Cardiac muscle cell (in vitro differentiated cells and primary cell): Measurements from ENCODE around the gene PPFIA2. TPM values are rescaled to one million over a fixed set of nuclear protein-coding genes. Genes with fewer than 3 reads are reported as not detected.
A peak's percentile ranks its signal among the peaks of the same experiment; 100 is the strongest.

Source experiments
- DNase-seq, 2 donors: peaks; one replicate each; pipeline versions ENCODE4 v3.0.0 to v3.0.0-alpha.2; 2010 to 2017; ENCODE audit warnings: low read depth in 1 of 2, low spot score in 1 of 2
- H3K27ac ChIP-seq: fragments of 200-600 bp; sonication (generic); 2 replicates; pipeline ENCODE4 v1.5.1; 2016
- H3K27me3 ChIP-seq: fragments of 200-600 bp; sonication (generic); 2 replicates; pipeline ENCODE4 v1.6.0; 2016; ENCODE audit warnings: control low read depth
- H3K36me3 ChIP-seq: fragments of 200-600 bp; sonication (generic); 2 replicates; pipeline ENCODE4 v1.5.1; 2016; ENCODE audit warnings: control low read depth
- H3K4me1 ChIP-seq: fragments of 200-600 bp; sonication (generic); 2 replicates; pipeline ENCODE4 v1.8.1; 2017; ENCODE audit warnings: low read depth, mild to moderate bottlenecking, mixed run types
- H3K4me3 ChIP-seq: fragments of 200-600 bp; sonication (generic); 2 replicates; pipeline ENCODE4 v1.5.1; 2016; ENCODE audit warnings: mild to moderate bottlenecking
- H3K9me3 ChIP-seq: fragments of 200-600 bp; sonication (generic); 2 replicates; pipeline ENCODE4 v1.5.1; 2017; ENCODE audit warnings: low read depth, mild to moderate bottlenecking, control low read depth
- CTCF ChIP-seq: IDR thresholded peaks from 2 replicates; pipeline ENCODE4 v1.5.1; 2012; ENCODE audit warnings: low read depth, mild to moderate bottlenecking, low read length
- polyA plus RNA-seq: library from polyadenylated mRNA; unstranded; fragments of >200 nt; fragmentation: Nextera tagmentation; extraction: Ambion mirVana; gene quantifications from 2 replicates; pipeline ENCODE4 v1.2.1, GENCODE V29; 2016
- total RNA-seq: library from RNA; depleted of rRNA; stranded (reverse); fragments of >200 nt; gene quantifications from 2 replicates; pipeline ENCODE4 v1.2.3, GENCODE V29; 2016

The PPFIA2 gene
- total and polyA plus RNA-seq, 2 experiments from 2014 or later: 17.1 to 53.5 TPM

GRCh38 chr12:81350309-81350708 is 408.8 kb downstream of the PPFIA2 start:
- H3K4me1 ChIP-seq: no peaks in the 10 kb centered on the region
- peaks cover 3% of the 10 kb centered on the region for H3K36me3 ChIP-seq
- no peaks in the 10 kb centered on the region for H3K9me3 ChIP-seq
- H3K4me3 ChIP-seq: no peak overlapping the region
- TF ChIP-seq CTCF: no peak
- H3K27me3 ChIP-seq: no peaks in the 10 kb centered on the region
- peak in 1 of 2 donors; percentile 3 for DNase-seq
- no peak overlapping the region for H3K27ac ChIP-seq

GRCh38 chr12:81347404-81347803 is 411.7 kb downstream of the PPFIA2 start:
- Histone ChIP-seq H3K27ac (no peak overlapping the region), H3K9me3 (no peaks in the 10 kb centered on the region), H3K27me3 (no peaks in the 10 kb centered on the region), H3K4me3 (no peak overlapping the region), H3K4me1 (no peaks in the 10 kb centered on the region), H3K36me3 (peaks cover under 1% of the 10 kb centered on the region)
- no peak for TF ChIP-seq CTCF
- no peak for DNase-seq

GRCh38 chr12:81340910-81341309 is 418.2 kb downstream of the PPFIA2 start:
- no peak for DNase-seq
- no peaks in the 10 kb centered on the region for H3K9me3 ChIP-seq
- H3K27ac ChIP-seq: no peak overlapping the region
- no peaks in the 10 kb centered on the region for H3K27me3 ChIP-seq
- no peak for TF ChIP-seq CTCF
- H3K36me3 ChIP-seq: peaks cover 5% of the 10 kb centered on the region
- H3K4me3 ChIP-seq: no peak overlapping the region
- no peaks in the 10 kb centered on the region for H3K4me1 ChIP-seq

- no peak for DNase-seq
- Histone ChIP-seq H3K27me3 (no peaks in the 10 kb centered on the region), H3K4me1 (no peaks in the 10 kb centered on the region), H3K27ac (no peak overlapping the region), H3K9me3 (no peaks in the 10 kb centered on the region), H3K4me3 (no peak overlapping the region), H3K36me3 (peaks cover 5% of the 10 kb centered on the region)
- TF ChIP-seq CTCF: no peak
Measured at GRCh38 chr12:81339071-81339470, 420.1 kb downstream of the PPFIA2 start.

GRCh38 chr12:81337886-81338285 is 421.3 kb downstream of the PPFIA2 start:
- DNase-seq: peak in 1 of 2 donors; percentile 21
- TF ChIP-seq CTCF: no peak
- H3K36me3 ChIP-seq: peaks cover 5% of the 10 kb centered on the region
- H3K4me3 ChIP-seq: no peak overlapping the region
- H3K9me3 ChIP-seq: no peaks in the 10 kb centered on the region
- no peaks in the 10 kb centered on the region for H3K27me3 ChIP-seq
- H3K4me1 ChIP-seq: no peaks in the 10 kb centered on the region
- no peak overlapping the region for H3K27ac ChIP-seq

GRCh38 chr12:81333812-81334211 is 425.3 kb downstream of the PPFIA2 start:
- H3K36me3 ChIP-seq: no peaks in the 10 kb centered on the region
- no peak for TF ChIP-seq CTCF
- H3K4me3 ChIP-seq: no peak overlapping the region
- H3K27ac ChIP-seq: no peak overlapping the region
- no peak for DNase-seq
- H3K9me3 ChIP-seq: no peaks in the 10 kb centered on the region
- H3K27me3 ChIP-seq: no peaks in the 10 kb centered on the region
- H3K4me1 ChIP-seq: no peaks in the 10 kb centered on the region
